ENCODE measurements around the gene PPP2R2D. TPM values are rescaled to one million over a fixed set of nuclear protein-coding genes. Genes with fewer than 3 reads are reported as not detected.

The PPP2R2D gene
- total RNA-seq, 4 donors from 2014 or later: 23.9 to 48.6 (median 36.7) TPM

DNA sequence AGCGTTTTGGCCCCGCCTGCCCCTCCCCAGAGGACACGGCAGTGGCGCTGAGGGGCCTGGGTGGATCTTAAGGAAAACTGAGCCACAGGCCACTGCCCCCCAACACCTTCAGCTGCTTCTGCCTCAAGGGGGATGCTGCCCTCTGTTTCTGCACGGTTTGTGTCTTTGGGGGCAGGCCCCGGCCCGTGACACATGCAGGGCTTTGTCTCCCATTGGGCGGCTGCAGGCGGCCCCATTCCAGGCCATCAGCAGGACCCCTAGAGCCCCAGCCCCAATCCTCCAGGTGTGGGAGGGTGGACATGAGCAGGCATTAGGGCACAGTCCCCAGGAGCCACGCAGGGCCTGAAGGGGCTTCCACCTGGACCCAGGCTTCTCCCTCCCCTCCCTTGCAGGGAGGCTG is 25.3 kb upstream of the PPP2R2D start:
- WGBS, 2 donors: 56 to 61% methylated on average over 7 to 10 of the region's 10 CpGs
- intact Hi-C loops (cut with DNase I; ENCODE audit: low total_unique reads): loop anchor here (10.0 kb wide), 1 partner anchor 1661 kb away; no protein-coding TSS in a partner anchor
- TF ChIP-seq POLR2A (IDR thresholded peaks at IDR 0.05) (no peak), CTCF (IDR thresholded peaks at IDR 0.05) (no peak)
- DNase-seq (ENCODE audit: low spot score in 2 of 2): no peak
- H3K4me3 ChIP-seq (ENCODE audit: low read depth, poor library complexity, severe bottlenecking): no peak overlapping the region

DNA sequence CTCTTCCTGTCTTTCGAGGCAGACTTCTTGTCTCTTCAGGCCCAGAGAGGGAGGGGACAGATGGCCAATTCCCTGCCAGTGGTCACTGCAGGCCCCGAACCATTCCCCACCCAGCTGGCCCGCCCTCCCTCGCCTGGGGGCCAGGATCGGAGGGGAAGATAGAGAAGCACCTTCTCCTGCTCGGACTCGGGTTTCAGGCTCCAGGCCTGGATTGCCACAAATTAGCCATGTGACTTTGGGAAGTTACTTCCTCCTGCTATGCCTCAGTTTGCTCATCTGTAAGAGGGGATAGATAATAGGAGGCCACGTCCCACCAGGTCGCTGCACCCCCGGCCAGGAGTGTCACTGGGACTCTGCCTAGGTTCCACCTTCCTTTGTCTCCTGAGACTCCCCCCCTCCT is 24.8 kb upstream of the PPP2R2D start:
- TF ChIP-seq CTCF (IDR thresholded peaks at IDR 0.05) (no peak), POLR2A (IDR thresholded peaks at IDR 0.05) (no peak)
- no peak for DNase-seq (ENCODE audit: low spot score in 2 of 2)
- intact Hi-C loops (cut with DNase I; ENCODE audit: low total_unique reads): loop anchor here (10.0 kb wide), 1 partner anchor 1661 kb away; no protein-coding TSS in a partner anchor
- H3K4me3 ChIP-seq (ENCODE audit: low read depth, poor library complexity, severe bottlenecking): no peak overlapping the region
- WGBS, 2 donors: 58 to 63% methylated on average over 10 of the region's 10 CpGs

- H3K4me3 ChIP-seq (ENCODE audit: low read depth, poor library complexity, severe bottlenecking): no peak overlapping the region
- no peak for TF ChIP-seq POLR2A (IDR thresholded peaks at IDR 0.05)
- TF ChIP-seq CTCF (IDR thresholded peaks at IDR 0.05): no peak
- intact Hi-C loops (cut with DNase I; ENCODE audit: low total_unique reads): loop anchor here (10.0 kb wide), 1 partner anchor 1662 kb away; no protein-coding TSS in a partner anchor
- 47 to 51% methylated on average over 7 of the region's 7 CpGs for WGBS, 2 donors
- DNase-seq (ENCODE audit: low spot score in 2 of 2): no peak
These were observed 24.3 kb upstream of the PPP2R2D start for GRCh38 chr10:131876508-131876907.

DNA sequence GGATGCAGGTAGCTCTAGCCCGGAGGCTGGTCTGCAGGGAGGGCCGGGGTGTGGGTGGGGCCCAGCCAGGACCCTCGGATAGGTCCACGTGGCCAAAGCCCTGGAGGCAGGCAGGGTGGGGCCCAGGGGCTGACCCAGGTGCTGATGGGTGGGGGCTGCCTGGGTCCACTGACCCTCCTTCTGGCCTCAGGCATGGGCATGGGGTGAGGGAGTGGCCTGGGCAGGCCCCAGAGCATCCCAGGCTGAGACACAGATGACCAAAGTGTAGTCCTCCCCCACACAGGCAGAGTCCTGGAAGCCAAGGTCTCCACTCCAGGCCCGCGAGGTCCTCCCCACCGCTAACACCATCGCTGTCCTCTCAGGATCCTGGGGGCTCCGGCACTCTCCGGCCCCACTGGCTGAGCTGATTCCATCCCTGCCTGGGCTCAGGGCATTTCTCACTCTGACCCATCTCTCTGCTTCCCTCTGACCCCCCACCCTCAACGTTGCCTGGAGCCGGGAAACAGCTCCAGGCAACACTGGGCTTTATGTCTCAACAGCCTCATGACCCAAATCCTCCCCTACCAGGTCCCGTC is 20.7 kb upstream of the PPP2R2D start:
- TF ChIP-seq CTCF (IDR thresholded peaks at IDR 0.05) (no peak), POLR2A (IDR thresholded peaks at IDR 0.05) (no peak)
- 74 to 85% methylated on average over 13 of the region's 13 CpGs for WGBS, 2 donors
- DNase-seq (ENCODE audit: low spot score in 2 of 2): no peak
- intact Hi-C loops (cut with DNase I; ENCODE audit: low total_unique reads): loop anchor here (10.0 kb wide), 1 partner anchor 255 kb away; no protein-coding TSS in a partner anchor
- H3K4me3 ChIP-seq (ENCODE audit: low read depth, poor library complexity, severe bottlenecking): no peak overlapping the region

DNA sequence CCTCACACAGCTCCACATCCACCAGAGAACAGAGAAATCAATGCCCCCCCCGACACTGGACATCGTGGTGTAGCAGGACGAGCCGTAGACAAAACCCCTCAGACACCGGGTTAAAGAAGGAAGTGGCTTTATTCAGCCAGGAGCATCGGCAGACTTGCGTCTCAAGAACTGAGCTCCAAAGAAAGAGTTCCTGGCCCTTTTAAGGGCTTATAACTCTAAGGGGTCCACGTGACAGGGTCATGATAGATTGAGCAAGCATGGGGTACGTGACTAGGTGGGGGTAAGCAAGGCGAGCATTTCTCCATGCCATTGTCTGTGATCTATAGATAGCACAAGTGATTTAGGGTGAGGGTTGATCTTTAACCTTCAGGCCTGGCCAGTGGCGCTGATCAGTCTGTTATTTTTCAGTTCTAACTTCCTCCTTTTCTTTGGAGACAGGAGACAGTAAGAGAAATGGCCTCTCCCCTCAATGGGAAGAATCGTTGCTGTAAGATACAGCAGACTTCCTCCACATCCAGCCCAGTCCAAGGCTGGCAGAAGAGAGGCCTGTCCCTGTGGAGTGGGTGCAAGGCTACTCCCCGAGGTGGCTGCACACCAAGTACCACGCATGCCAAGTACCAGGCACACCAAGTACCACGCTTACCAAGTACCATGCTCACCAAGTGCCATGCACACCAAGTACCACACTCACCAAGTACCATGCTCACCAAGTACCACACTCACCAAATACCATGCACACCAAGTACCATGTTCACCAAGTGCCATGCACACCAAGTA is 19.5 kb upstream of the PPP2R2D start:
- WGBS, 2 donors: 88 to 89% methylated on average over 15 of the region's 15 CpGs
- TF ChIP-seq CTCF (IDR thresholded peaks at IDR 0.05) (no peak), POLR2A (IDR thresholded peaks at IDR 0.05) (no peak)
- no peak overlapping the region for H3K4me3 ChIP-seq (ENCODE audit: low read depth, poor library complexity, severe bottlenecking)
- no peak for DNase-seq (ENCODE audit: low spot score in 2 of 2)
- intact Hi-C loops (cut with DNase I; ENCODE audit: low total_unique reads): loop anchor here (10.0 kb wide), 1 partner anchor 254 kb away; no protein-coding TSS in a partner anchor

Measured in lower leg skin (tissue), 4 donors.